Keratinocyte (primary cell): ENCODE results near the gene PHOX2B.

Source experiments
- EZH2 ChIP-seq: IDR thresholded peaks from one replicate; pipeline ENCODE4 v1.6.1; 2012; ENCODE audit warnings: inconsistent platforms, mild to moderate bottlenecking, low read length, moderate library complexity
- TF ChIP-seq, protein P1 (sequence below), 3 experiments: IDR thresholded peaks in 1 of 3; conservative IDR thresholded peaks in 1 of 3; optimal IDR thresholded peaks in 1 of 3; 2 replicates in 2 of 3; 3 replicates in 1 of 3; pipeline versions ENCODE3 to v1.5.1; 2011; ENCODE audit warnings: low read length in 3 of 3, mild to moderate bottlenecking in 3 of 3, moderate library complexity in 2 of 3, control low read depth in 1 of 3, inconsistent platforms in 1 of 3; ENCODE audit not compliant: insufficient read depth in 2 of 3; ENCODE audit errors: extremely low read depth in 1 of 3

DNA sequence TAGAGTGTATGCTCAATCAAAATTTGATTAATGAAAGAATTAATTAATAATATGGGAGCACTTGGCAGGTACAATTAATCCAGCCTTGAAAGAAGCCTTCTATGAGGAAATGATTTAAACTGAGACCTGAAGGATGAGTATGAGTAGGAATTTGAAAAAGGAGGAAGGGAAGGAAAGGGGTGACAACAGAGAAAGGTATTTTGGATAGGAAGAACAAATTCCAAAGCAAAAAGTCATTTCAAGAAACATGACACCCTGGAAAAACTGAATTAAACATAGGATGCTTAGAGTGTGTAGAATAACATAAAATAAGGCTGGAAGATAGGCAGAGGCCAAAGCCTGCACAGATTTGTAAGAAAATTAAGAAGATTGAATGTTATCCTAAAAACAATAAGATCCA is 29.6 kb downstream of the PHOX2B start:
- TF ChIP-seq, protein P1, sequence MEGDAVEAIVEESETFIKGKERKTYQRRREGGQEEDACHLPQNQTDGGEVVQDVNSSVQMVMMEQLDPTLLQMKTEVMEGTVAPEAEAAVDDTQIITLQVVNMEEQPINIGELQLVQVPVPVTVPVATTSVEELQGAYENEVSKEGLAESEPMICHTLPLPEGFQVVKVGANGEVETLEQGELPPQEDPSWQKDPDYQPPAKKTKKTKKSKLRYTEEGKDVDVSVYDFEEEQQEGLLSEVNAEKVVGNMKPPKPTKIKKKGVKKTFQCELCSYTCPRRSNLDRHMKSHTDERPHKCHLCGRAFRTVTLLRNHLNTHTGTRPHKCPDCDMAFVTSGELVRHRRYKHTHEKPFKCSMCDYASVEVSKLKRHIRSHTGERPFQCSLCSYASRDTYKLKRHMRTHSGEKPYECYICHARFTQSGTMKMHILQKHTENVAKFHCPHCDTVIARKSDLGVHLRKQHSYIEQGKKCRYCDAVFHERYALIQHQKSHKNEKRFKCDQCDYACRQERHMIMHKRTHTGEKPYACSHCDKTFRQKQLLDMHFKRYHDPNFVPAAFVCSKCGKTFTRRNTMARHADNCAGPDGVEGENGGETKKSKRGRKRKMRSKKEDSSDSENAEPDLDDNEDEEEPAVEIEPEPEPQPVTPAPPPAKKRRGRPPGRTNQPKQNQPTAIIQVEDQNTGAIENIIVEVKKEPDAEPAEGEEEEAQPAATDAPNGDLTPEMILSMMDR (optimal IDR thresholded peaks at IDR 0.05 in 1 of 3, IDR thresholded peaks at IDR 0.05 in 1 of 3, conservative IDR thresholded peaks at IDR 0.05 in 1 of 3; ENCODE audit: extremely low read depth in 1 of 3, insufficient read depth in 2 of 3, low read length in 3 of 3), result no peak
- no peak for TF ChIP-seq EZH2
